ENCODE results near the gene ETF1.

- TF ChIP-seq, protein P1, sequence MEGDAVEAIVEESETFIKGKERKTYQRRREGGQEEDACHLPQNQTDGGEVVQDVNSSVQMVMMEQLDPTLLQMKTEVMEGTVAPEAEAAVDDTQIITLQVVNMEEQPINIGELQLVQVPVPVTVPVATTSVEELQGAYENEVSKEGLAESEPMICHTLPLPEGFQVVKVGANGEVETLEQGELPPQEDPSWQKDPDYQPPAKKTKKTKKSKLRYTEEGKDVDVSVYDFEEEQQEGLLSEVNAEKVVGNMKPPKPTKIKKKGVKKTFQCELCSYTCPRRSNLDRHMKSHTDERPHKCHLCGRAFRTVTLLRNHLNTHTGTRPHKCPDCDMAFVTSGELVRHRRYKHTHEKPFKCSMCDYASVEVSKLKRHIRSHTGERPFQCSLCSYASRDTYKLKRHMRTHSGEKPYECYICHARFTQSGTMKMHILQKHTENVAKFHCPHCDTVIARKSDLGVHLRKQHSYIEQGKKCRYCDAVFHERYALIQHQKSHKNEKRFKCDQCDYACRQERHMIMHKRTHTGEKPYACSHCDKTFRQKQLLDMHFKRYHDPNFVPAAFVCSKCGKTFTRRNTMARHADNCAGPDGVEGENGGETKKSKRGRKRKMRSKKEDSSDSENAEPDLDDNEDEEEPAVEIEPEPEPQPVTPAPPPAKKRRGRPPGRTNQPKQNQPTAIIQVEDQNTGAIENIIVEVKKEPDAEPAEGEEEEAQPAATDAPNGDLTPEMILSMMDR (IDR thresholded peaks at IDR 0.05): no peak
- TF ChIP-seq ZFX (IDR thresholded peaks at IDR 0.05; ENCODE audit: borderline replicate concordance): no peak
Measured at GRCh38 chr5:138545919-138546562, 3.0 kb upstream of the ETF1 start.

All from 22Rv1 (cell line).